Right lobe of liver (tissue), 4 donors: ENCODE results near the gene MYRIP.

Experiments used
- CTCF ChIP-seq, 4 donors: fragments of 200-600 bp in 3 of 4; fragments of 450-650 bp in 1 of 4; IDR thresholded peaks; one replicate each; pipeline versions ENCODE4 v1.5.1 to v1.8.0; 2016 to 2022; ENCODE audit warnings: antibody characterized with exemption in 4 of 4, mild to moderate bottlenecking in 2 of 4
- POLR2A ChIP-seq: fragments of 450-650 bp; IDR thresholded peaks from one replicate; pipeline ENCODE4 v1.6.1; 2017; ENCODE audit warnings: antibody characterized with exemption, mild to moderate bottlenecking
- donor health status: DM: no; HTN: no; CAD: no.
- donor health status: DM: no; HTN: no; CAD: no.
- donor health status: DM: no; HTN: yes; CAD: no.

GRCh38 chr3:40308725-40309417 is 499.5 kb downstream of the MYRIP start:
- TF ChIP-seq CTCF (IDR thresholded peaks at IDR 0.05) (no peak), POLR2A (no peak)
